GM19238 (cell line): ENCODE results near the gene LAMA2.
"Not testable (repeated sequence)": the region's sequence is repeated elsewhere in the genome, so short reads cannot be mapped to it uniquely, and the experiment has no call there.

Source experiments
- DNase-seq: peaks from one replicate; pipeline ENCODE4 v3.0.0; 2011; ENCODE audit warnings: low spot score; ENCODE audit not compliant: insufficient read length

Gene LAMA2

GRCh38 chr6:129120856-129121638 is 238.1 kb downstream of the LAMA2 start:
- DNase-seq = no peak

GRCh38 chr6:129124347-129124746 is 241.4 kb downstream of the LAMA2 start:
- DNase-seq = no peak

GRCh38 chr6:129130106-129130505 is 247.2 kb downstream of the LAMA2 start:
- DNase-seq = no peak

- no peak for DNase-seq
These were observed 248.2 kb downstream of the LAMA2 start for GRCh38 chr6:129130959-129131681.

- DNase-seq = no peak
These were observed 250.8 kb downstream of the LAMA2 start for GRCh38 chr6:129133770-129134192.

GRCh38 chr6:129134535-129134934 is 251.6 kb downstream of the LAMA2 start:
- DNase-seq = no peak

- DNase-seq = no peak
These were observed 252.5 kb downstream of the LAMA2 start for GRCh38 chr6:129135451-129135850.

- no peak for DNase-seq
These were observed 253.8 kb downstream of the LAMA2 start for GRCh38 chr6:129136751-129137150.

- no peak for DNase-seq
These were observed 255.9 kb downstream of the LAMA2 start for GRCh38 chr6:129138739-129139405.

- no peak for DNase-seq
These were observed 257.6 kb downstream of the LAMA2 start for GRCh38 chr6:129140526-129140925.

- DNase-seq = no peak
These were observed 258.6 kb downstream of the LAMA2 start for GRCh38 chr6:129141499-129141898.

- no peak for DNase-seq
These were observed 264.0 kb downstream of the LAMA2 start for GRCh38 chr6:129146902-129147301.

- DNase-seq = no peak
These were observed 267.6 kb downstream of the LAMA2 start for GRCh38 chr6:129150507-129150906.

- no peak for DNase-seq
These were observed 270.3 kb downstream of the LAMA2 start for GRCh38 chr6:129153257-129153656.

- not testable (repeated sequence) for DNase-seq
These were observed 276.3 kb downstream of the LAMA2 start for GRCh38 chr6:129159242-129159641.

- DNase-seq = no peak
These were observed 279.7 kb downstream of the LAMA2 start for GRCh38 chr6:129162605-129163004.

GRCh38 chr6:129163551-129163950 is 280.6 kb downstream of the LAMA2 start:
- no peak for DNase-seq

GRCh38 chr6:129164032-129164431 is 281.1 kb downstream of the LAMA2 start:
- no peak for DNase-seq

GRCh38 chr6:129172279-129172995 is 289.5 kb downstream of the LAMA2 start:
- DNase-seq = not testable (repeated sequence)

- DNase-seq = no peak
These were observed 292.1 kb downstream of the LAMA2 start for GRCh38 chr6:129175066-129175465.

- no peak for DNase-seq
These were observed 294.9 kb downstream of the LAMA2 start for GRCh38 chr6:129177801-129178200.

- DNase-seq = no peak
These were observed 296.3 kb downstream of the LAMA2 start for GRCh38 chr6:129179283-129179682.
